Transverse colon (tissue), 4 donors: ENCODE results near the gene TBC1D9B. TPM values are rescaled to one million over a fixed set of nuclear protein-coding genes. Genes with fewer than 3 reads are reported as not detected.

Source experiments
- DNase-seq: peaks from one replicate; pipeline ENCODE4 v3.0.0-alpha.2; 2019
- H3K27ac ChIP-seq, 4 donors: fragments of 200-600 bp; sonication (generic); 2 replicates each; pipeline ENCODE4 v1.5.1; 2016 to 2018; ENCODE audit warnings: inconsistent platforms in 4 of 4
- H3K27me3 ChIP-seq: fragments of 200-600 bp; sonication (generic); 2 replicates; pipeline ENCODE4 v1.5.1; 2017; ENCODE audit warnings: inconsistent platforms
- H3K36me3 ChIP-seq, 4 donors: fragments of 200-600 bp; sonication (generic); 2 replicates each; pipeline ENCODE4 v1.5.1; 2017 to 2019; ENCODE audit warnings: inconsistent platforms in 4 of 4
- H3K4me1 ChIP-seq, 4 donors: fragments of 200-600 bp; sonication (generic); 2 replicates each; pipeline ENCODE4 v1.5.1; 2017 to 2020; ENCODE audit warnings: inconsistent platforms in 4 of 4
- H3K4me3 ChIP-seq, 4 donors: fragments of 200-600 bp; sonication (generic); 1 replicate in 1 of 4; 2 replicates in 3 of 4; pipeline versions ENCODE4 v1.5.1 to v1.6.1; 2017 to 2019; ENCODE audit warnings: inconsistent platforms in 4 of 4
- H3K9me3 ChIP-seq, 2 donors: fragments of 200-600 bp; sonication (generic); 2 replicates each; pipeline ENCODE4 v1.5.1; 2017 to 2019; ENCODE audit warnings: inconsistent platforms in 2 of 2
- EP300 ChIP-seq: sonication (generic); formaldehyde crosslinking; IDR thresholded peaks from one replicate; pipeline ENCODE4 v1.6.1; 2017; ENCODE audit warnings: antibody characterized with exemption, low read depth
- POLR2A ChIP-seq: fragments of 450-650 bp; IDR thresholded peaks from one replicate; pipeline ENCODE4 v1.6.1; 2016; ENCODE audit warnings: antibody characterized with exemption, mild to moderate bottlenecking, moderate library complexity
- POLR2AphosphoS5 ChIP-seq, 3 donors: sonication (generic); formaldehyde crosslinking; IDR thresholded peaks; one replicate each; pipeline ENCODE4 v1.6.1; 2016; ENCODE audit warnings: antibody characterized with exemption in 3 of 3
- WGBS, 2 donors: methylation state at CpG; one replicate each; pipeline ENCODE4 v1.1.5; 2018; ENCODE audit warnings: low coverage in 1 of 2; 5-methylcytosine and 5-hydroxymethylcytosine counted together
- in situ Hi-C, 4 donors: fragments of 200-750 bp; cut with MboI; loops; one replicate each; pipeline versions ENCODE4 v1.15.0 to v1.15.1; 2017; ENCODE audit warnings: low sequenced_read_pairs in 3 of 4, low pct_ligation_motif_present in 1 of 4, low pct_unique_long_range_greater_than_20kb in 1 of 4
- intact Hi-C: fragments of 100-400 bp; cut with DNase I; formaldehyde crosslinking; loops from one replicate; pipeline ENCODE4 v1.15.1; 2023; ENCODE audit warnings: low total_unique reads
- total RNA-seq, 4 donors: library from RNA; depleted of rRNA; stranded (reverse); fragments of >200 nt; gene quantifications; one replicate each; pipeline ENCODE4 v1.1.0, GENCODE V29; 2016
- TF ChIP-seq, protein P1 (sequence below), 5 experiments: fragments of 200-600 bp in 3 of 5; fragments of 450-650 bp in 2 of 5; sonication (generic) in 3 of 5; IDR thresholded peaks; 1 replicate in 2 of 5; 2 replicates in 3 of 5; pipeline ENCODE4 v1.5.1; 2016 to 2017; ENCODE audit warnings: antibody characterized with exemption in 5 of 5, inconsistent platforms in 3 of 5, mild to moderate bottlenecking in 2 of 5, moderate library complexity in 1 of 5

Gene TBC1D9B
- total RNA-seq, 4 donors from 2014 or later, result 90.5 to 178 (median 127) TPM

DNA sequence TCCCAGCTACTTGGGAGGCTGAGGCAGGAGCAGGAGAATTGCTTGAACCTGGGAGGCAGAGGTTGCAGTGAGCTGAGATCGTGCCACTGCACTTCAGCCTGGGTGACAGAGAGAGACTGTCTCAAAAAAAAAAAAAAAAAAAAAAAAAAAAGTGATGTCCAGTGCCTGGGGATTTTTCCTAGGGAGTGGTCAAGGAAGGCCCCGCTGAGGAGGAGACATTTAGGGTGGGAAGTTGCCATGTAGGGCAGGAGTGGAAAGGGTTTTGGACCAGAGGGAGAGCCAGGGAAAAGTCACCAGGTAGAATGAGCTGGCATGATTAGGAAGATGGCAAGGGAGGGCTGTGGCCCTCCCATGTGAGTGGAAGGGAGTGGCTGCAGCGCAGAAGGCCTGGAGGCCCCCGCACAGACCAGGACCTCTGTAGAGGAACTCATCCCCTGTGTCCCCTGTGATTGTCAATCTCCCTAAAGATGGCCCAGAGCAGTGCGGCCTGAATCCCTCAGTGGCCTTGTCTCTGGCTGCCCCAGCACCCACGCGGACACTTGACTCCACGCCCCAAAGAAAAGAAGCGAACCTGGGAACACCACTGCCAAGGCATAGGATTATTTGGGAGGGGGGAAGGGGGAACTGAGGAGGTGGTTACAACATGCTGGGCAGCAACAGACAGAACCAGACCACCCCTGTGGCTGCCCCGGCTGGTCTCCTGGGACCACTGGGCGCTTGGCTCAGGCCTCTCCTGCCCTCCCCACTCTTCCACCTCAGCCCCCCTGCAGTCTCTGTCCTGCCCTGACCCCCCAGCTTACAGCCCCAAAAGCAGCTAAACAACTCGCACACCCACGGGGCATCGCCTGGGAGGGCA, 89.6 kb downstream of the TBC1D9B start:
- Histone ChIP-seq H3K4me1 (peaks cover 36 to 56% (median 53%) of the 10 kb centered on the region in 4 donors), H3K27ac (peak overlapping the region; percentile 99 to 100 (median 100)), H3K27me3 (no peaks in the 10 kb centered on the region), H3K36me3 (no peaks in the 10 kb centered on the region), H3K9me3 (no peaks in the 10 kb centered on the region), H3K4me3 (peak overlapping the region; percentile 24 to 99 (median 58))
- WGBS, 2 donors, result 59% methylated on average over 13 of the region's 14 CpGs; no CpG with 5 or more reads in 1 of the 2 donors
- no peak for DNase-seq
- in situ Hi-C loops, result no loop called here
- intact Hi-C loops, result no loop called here
- TF ChIP-seq, protein P1, sequence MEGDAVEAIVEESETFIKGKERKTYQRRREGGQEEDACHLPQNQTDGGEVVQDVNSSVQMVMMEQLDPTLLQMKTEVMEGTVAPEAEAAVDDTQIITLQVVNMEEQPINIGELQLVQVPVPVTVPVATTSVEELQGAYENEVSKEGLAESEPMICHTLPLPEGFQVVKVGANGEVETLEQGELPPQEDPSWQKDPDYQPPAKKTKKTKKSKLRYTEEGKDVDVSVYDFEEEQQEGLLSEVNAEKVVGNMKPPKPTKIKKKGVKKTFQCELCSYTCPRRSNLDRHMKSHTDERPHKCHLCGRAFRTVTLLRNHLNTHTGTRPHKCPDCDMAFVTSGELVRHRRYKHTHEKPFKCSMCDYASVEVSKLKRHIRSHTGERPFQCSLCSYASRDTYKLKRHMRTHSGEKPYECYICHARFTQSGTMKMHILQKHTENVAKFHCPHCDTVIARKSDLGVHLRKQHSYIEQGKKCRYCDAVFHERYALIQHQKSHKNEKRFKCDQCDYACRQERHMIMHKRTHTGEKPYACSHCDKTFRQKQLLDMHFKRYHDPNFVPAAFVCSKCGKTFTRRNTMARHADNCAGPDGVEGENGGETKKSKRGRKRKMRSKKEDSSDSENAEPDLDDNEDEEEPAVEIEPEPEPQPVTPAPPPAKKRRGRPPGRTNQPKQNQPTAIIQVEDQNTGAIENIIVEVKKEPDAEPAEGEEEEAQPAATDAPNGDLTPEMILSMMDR (IDR thresholded peaks at IDR 0.05), result no peak
- no peak for TF ChIP-seq POLR2A
- no peak for TF ChIP-seq EP300

DNA sequence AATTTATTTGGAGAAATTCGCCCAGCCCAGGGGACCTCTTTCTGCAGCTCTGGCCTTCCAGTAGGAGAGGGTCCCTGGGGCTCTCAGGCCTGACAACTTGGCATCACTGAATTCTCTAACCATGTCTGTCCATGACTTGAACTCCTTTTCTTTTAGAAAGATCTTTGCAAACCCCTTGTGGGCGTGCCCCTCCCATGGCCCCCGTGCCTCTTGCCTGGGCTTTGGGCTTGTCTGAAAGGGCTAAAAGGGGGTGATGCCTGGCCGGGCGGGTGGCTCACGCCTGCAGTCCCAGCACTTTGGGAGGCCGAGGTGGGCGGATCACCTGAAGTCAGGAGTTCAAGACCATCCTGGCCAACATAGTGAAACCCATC, 90.2 kb downstream of the TBC1D9B start:
- in situ Hi-C loops, result no loop called here
- peak overlapping the region in 3 of 4 donors; percentile 35 to 59 (median 52) for H3K4me3 ChIP-seq

DNA sequence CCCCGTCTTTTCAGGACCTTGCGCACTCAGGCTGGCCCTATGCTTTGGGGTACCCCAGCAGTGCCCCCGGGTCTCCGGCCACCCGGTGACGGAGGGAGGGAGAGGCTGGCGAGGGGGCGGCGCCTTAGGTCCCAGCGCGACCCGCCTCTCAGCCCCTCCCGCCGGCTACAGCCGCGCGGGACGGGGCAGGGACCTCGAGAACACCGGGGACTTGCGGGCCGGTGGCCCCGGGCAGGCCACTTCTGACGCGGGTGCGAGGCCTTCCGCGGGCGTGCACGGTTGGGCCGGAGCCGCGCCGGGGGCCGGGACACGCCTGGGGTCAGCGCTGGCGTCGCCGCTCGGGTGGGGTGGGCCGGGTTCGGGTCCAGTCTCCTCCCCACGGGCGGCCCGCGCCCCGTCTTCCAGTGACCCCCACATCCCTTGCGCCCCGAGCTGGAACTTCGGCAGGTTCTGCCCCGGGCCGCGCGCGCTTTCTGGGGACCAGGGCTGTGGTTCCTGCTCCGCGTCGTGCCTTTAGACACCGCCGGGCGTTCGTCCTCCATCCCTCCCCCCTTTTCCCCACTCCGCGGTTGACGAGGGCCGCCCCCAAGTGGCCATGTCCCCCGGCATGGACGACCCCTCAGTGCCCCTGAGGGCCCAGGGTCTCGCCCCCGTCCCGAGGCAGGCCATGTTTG, 90.8 kb downstream of the TBC1D9B start:
- DNase-seq, result no peak
- TF ChIP-seq EP300 (no peak), POLR2A (no peak), POLR2AphosphoS5 (IDR thresholded peaks at IDR 0.05) (no peak)
- TF ChIP-seq, protein P1 (IDR thresholded peaks at IDR 0.05), result peak in 1 of 5 experiments; percentile 13
- H3K27ac ChIP-seq, result peak overlapping the region; percentile 99 to 100 (median 100)

More for the DNA sequence above, 90.2 kb downstream of the TBC1D9B start:
- intact Hi-C loops, result no loop called here
- WGBS, 2 donors, result 81% methylated on average over 7 of the region's 8 CpGs; no CpG with 5 or more reads in 1 of the 2 donors
- Histone ChIP-seq H3K27ac (peak overlapping the region; percentile 99 to 100 (median 100)), H3K27me3 (no peaks in the 10 kb centered on the region), H3K36me3 (no peaks in the 10 kb centered on the region), H3K4me1 (peaks cover 29 to 49% (median 46%) of the 10 kb centered on the region in 4 donors), H3K9me3 (no peaks in the 10 kb centered on the region)
- DNase-seq, result no peak
- no peak for TF ChIP-seq EP300
- TF ChIP-seq POLR2AphosphoS5 (IDR thresholded peaks at IDR 0.05), result no peak
- TF ChIP-seq, protein P1 (IDR thresholded peaks at IDR 0.05), result no peak
- no peak for TF ChIP-seq POLR2A

DNA sequence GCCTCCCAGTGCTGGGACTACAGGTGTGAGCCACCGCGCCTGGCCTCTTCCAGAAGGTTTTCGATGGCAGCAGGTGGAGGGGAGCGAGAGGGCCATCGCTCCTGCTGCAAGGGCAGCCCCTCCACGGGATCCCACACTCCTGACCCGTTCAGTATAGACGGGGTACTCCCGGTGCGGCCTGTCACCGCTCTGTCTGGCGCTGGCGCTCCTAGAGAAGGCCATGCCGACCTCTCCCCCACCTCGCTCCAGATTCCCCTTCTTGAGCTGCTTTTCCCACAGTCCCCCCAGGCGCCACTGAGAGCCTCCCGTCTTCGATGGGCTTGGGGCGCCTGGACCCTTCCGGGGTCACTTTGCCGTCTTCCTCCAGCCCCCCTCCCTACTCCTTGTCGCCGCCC, 91.3 kb downstream of the TBC1D9B start:
- H3K27me3 ChIP-seq, result no peaks in the 10 kb centered on the region
- WGBS, 2 donors, result 79% methylated on average over 23 of the region's 23 CpGs; no CpG with 5 or more reads in 1 of the 2 donors
- no peak for TF ChIP-seq POLR2AphosphoS5 (IDR thresholded peaks at IDR 0.05)
- TF ChIP-seq, protein P1 (IDR thresholded peaks at IDR 0.05), result no peak
- no peak for TF ChIP-seq POLR2A
- TF ChIP-seq EP300, result no peak
- H3K36me3 ChIP-seq, result no peaks in the 10 kb centered on the region
- DNase-seq, result no peak
- peaks cover 22 to 41% (median 39%) of the 10 kb centered on the region in 4 donors for H3K4me1 ChIP-seq
- in situ Hi-C loops, result no loop called here
- H3K9me3 ChIP-seq, result no peaks in the 10 kb centered on the region
- peak overlapping the region; percentile 99 to 100 (median 100) for H3K27ac ChIP-seq
- intact Hi-C loops, result no loop called here
- peak overlapping the region in 3 of 4 donors; percentile 35 to 59 (median 52) for H3K4me3 ChIP-seq

More for the DNA sequence above, 90.8 kb downstream of the TBC1D9B start:
- Histone ChIP-seq H3K4me3 (peak overlapping the region; percentile 35 to 59 (median 44)), H3K4me1 (peaks cover 24 to 44% (median 41%) of the 10 kb centered on the region in 4 donors), H3K27me3 (no peaks in the 10 kb centered on the region), H3K9me3 (no peaks in the 10 kb centered on the region), H3K36me3 (no peaks in the 10 kb centered on the region)
- intact Hi-C loops, result no loop called here
- 4% methylated on average over 29 of the region's 72 CpGs; no CpG with 5 or more reads in 1 of the 2 donors for WGBS, 2 donors
- in situ Hi-C loops, result no loop called here
